HepG2 (cell line): ENCODE results near the gene AGBL3. TPM values are rescaled to one million over a fixed set of nuclear protein-coding genes. Genes with fewer than 3 reads are reported as not detected.

ENCODE experiments used
- CREB1 ChIP-seq, 2 experiments: fragments of 450-650 bp in 1 of 2; IDR thresholded peaks; 2 replicates each; pipeline ENCODE4 v1.6.1; 2016 to 2017; ENCODE audit warnings: control low read depth in 1 of 2, mild to moderate bottlenecking in 1 of 2, missing compliant biosample characterization in 1 of 2, missing genetic modification characterization in 1 of 2
- PCBP2 ChIP-seq: fragments of 200-400 bp; formaldehyde crosslinking; optimal IDR thresholded peaks from 2 replicates; pipeline ENCODE3; 2018; ENCODE audit warnings: low read length, low read depth; ENCODE audit not compliant: poor library complexity, severe bottlenecking
- SSRP1 ChIP-seq: IDR thresholded peaks from 2 replicates; pipeline ENCODE4 v1.6.1; 2016; ENCODE audit warnings: control low read depth
- ZFYVE20 ChIP-seq: sonication (generic); formaldehyde crosslinking; IDR thresholded peaks from 2 replicates; pipeline ENCODE4 v1.8.0; 2023; ENCODE audit warnings: low read depth, mild to moderate bottlenecking, moderate library complexity, missing genetic modification reagents, borderline replicate concordance
- ZNF207 ChIP-seq: fragments of 450-650 bp; IDR thresholded peaks from 2 replicates; pipeline ENCODE4 v1.6.1; 2016; ENCODE audit warnings: antibody characterized with exemption, borderline replicate concordance
- ZNF468 ChIP-seq: sonication (generic); formaldehyde crosslinking; IDR thresholded peaks from 2 replicates; pipeline ENCODE4 v1.8.0; 2022; ENCODE audit warnings: mild to moderate bottlenecking, moderate library complexity, missing genetic modification reagents
- ZNF589 ChIP-seq: sonication (generic); formaldehyde crosslinking; conservative IDR thresholded peaks from 2 replicates; pipeline ENCODE4 v1.8.0; 2022; ENCODE audit warnings: mild to moderate bottlenecking, moderate library complexity, missing genetic modification reagents
- ZNF788 ChIP-seq: sonication (generic); formaldehyde crosslinking; IDR thresholded peaks from 2 replicates; pipeline ENCODE4 v1.5.0; 2020; ENCODE audit warnings: mild to moderate bottlenecking, missing genetic modification reagents, borderline replicate concordance
- polyA plus RNA-seq, 8 experiments: library from polyadenylated mRNA; depleted of rRNA in 3 of 8; stranded (reverse) in 7 of 8; unstranded in 1 of 8; fragments of >200 nt; fragmentation: Illumina TruSeq in 4 of 8; extraction: Trizol in 4 of 8; gene quantifications; 2 replicates each; pipeline versions ENCODE4 v1.2.1 to v1.2.3, GENCODE V29; 2011 to 2016; ENCODE audit warnings: low read depth in 4 of 8, missing spikeins in 1 of 8, mixed read lengths in 1 of 8; ENCODE audit not compliant: insufficient read depth in 1 of 8
- total RNA-seq, 5 experiments: library from RNA; depleted of rRNA; stranded (reverse); fragments of >200 nt; fragmentation: Illumina TruSeq; extraction: Trizol; gene quantifications; 2 replicates each; pipeline ENCODE4 v1.2.3, GENCODE V29; 2016; ENCODE audit warnings: low read depth in 1 of 5
- TF ChIP-seq, protein P1 (sequence below): sonication (generic); formaldehyde crosslinking; IDR thresholded peaks from 2 replicates; pipeline ENCODE4 v1.4.0; 2020; ENCODE audit warnings: missing genetic modification reagents
- TF ChIP-seq, protein P2 (sequence below): sonication (generic); formaldehyde crosslinking; conservative IDR thresholded peaks from 2 replicates; pipeline ENCODE4 v1.8.0; 2022; ENCODE audit warnings: low read depth, missing genetic modification reagents
- TF ChIP-seq, protein P3 (sequence below): sonication (generic); formaldehyde crosslinking; IDR thresholded peaks from 2 replicates; pipeline ENCODE4 v1.4.0; 2020; ENCODE audit warnings: missing genetic modification reagents
- TF ChIP-seq, protein P4 (sequence below): sonication (generic); formaldehyde crosslinking; IDR thresholded peaks from 2 replicates; pipeline ENCODE4 v1.4.0; 2020; ENCODE audit warnings: missing genetic modification reagents
- TF ChIP-seq, protein P5 (sequence below): sonication (generic); formaldehyde crosslinking; IDR thresholded peaks from 2 replicates; pipeline ENCODE4 v1.8.0; 2022; ENCODE audit warnings: mild to moderate bottlenecking, missing genetic modification reagents, borderline replicate concordance

AGBL3 gene
- total and polyA plus RNA-seq, 2 of the 13 experiments (the other 11 are each of a cell fraction or from before 2014, with no cell fraction given), result 2.2 to 7.2 TPM

DNA sequence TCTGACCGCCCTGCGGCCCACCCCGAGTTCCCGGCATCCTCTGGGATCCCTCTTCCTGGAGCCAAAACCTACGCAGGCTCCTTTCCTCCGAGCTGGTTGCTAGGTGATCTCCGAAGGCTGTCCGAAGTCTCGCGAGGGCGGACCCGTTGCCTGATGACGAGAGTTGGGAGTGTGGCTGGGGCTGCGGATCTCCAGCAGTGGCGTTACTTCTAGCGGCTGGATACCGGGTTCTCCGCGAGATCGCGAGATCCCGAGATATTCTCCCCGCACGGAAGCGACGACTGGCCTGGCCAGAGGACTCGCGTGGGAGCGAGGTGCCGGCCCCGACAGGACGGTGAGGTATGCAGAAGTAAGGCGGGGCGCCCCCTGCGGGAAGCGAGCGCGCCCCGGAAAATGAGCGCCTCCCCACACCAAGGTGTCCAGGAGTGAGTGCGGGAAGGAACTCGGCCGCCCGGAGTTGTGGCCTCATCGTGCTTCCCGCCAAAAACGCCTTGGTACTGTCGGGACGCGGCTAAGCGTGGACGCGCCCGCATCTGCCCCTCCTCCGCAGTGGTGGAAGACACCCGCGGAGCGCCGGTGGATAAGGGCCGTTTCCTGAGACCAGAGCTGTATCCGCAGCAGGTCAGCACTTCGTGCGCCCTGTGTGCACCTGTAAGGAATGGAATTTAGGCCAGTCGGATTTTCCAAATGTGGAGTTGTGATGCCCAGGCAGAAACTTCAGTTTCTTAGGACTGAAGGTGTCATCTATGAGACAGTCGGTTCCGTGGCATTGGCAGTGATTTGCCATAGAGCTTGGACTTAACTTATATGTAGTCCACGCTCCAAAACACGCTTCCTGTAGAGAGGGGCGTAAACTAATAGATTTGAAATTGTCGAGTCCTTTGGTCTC lies at the start of gene AGBL3 (continued):
- TF ChIP-seq, protein P1, sequence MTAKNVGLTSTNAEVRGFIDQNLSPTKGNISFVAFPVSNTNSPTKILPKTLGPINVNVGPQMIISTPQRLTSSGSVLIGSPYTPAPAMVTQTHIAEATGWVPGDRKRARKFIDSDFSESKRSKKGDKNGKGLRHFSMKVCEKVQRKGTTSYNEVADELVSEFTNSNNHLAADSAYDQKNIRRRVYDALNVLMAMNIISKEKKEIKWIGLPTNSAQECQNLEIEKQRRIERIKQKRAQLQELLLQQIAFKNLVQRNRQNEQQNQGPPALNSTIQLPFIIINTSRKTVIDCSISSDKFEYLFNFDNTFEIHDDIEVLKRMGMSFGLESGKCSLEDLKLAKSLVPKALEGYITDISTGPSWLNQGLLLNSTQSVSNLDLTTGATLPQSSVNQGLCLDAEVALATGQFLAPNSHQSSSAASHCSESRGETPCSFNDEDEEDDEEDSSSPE, result peak; percentile 98
- TF ChIP-seq, protein P2, sequence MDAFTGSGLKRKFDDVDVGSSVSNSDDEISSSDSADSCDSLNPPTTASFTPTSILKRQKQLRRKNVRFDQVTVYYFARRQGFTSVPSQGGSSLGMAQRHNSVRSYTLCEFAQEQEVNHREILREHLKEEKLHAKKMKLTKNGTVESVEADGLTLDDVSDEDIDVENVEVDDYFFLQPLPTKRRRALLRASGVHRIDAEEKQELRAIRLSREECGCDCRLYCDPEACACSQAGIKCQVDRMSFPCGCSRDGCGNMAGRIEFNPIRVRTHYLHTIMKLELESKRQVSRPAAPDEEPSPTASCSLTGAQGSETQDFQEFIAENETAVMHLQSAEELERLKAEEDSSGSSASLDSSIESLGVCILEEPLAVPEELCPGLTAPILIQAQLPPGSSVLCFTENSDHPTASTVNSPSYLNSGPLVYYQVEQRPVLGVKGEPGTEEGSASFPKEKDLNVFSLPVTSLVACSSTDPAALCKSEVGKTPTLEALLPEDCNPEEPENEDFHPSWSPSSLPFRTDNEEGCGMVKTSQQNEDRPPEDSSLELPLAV, result no peak
- TF ChIP-seq, protein P3, sequence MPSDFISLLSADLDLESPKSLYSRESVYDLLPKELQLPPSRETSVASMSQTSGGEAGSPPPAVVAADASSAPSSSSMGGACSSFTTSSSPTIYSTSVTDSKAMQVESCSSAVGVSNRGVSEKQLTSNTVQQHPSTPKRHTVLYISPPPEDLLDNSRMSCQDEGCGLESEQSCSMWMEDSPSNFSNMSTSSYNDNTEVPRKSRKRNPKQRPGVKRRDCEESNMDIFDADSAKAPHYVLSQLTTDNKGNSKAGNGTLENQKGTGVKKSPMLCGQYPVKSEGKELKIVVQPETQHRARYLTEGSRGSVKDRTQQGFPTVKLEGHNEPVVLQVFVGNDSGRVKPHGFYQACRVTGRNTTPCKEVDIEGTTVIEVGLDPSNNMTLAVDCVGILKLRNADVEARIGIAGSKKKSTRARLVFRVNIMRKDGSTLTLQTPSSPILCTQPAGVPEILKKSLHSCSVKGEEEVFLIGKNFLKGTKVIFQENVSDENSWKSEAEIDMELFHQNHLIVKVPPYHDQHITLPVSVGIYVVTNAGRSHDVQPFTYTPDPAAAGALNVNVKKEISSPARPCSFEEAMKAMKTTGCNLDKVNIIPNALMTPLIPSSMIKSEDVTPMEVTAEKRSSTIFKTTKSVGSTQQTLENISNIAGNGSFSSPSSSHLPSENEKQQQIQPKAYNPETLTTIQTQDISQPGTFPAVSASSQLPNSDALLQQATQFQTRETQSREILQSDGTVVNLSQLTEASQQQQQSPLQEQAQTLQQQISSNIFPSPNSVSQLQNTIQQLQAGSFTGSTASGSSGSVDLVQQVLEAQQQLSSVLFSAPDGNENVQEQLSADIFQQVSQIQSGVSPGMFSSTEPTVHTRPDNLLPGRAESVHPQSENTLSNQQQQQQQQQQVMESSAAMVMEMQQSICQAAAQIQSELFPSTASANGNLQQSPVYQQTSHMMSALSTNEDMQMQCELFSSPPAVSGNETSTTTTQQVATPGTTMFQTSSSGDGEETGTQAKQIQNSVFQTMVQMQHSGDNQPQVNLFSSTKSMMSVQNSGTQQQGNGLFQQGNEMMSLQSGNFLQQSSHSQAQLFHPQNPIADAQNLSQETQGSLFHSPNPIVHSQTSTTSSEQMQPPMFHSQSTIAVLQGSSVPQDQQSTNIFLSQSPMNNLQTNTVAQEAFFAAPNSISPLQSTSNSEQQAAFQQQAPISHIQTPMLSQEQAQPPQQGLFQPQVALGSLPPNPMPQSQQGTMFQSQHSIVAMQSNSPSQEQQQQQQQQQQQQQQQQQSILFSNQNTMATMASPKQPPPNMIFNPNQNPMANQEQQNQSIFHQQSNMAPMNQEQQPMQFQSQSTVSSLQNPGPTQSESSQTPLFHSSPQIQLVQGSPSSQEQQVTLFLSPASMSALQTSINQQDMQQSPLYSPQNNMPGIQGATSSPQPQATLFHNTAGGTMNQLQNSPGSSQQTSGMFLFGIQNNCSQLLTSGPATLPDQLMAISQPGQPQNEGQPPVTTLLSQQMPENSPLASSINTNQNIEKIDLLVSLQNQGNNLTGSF, result no peak; the same call in 1 of the 2 replicates
- TF ChIP-seq, protein P4, sequence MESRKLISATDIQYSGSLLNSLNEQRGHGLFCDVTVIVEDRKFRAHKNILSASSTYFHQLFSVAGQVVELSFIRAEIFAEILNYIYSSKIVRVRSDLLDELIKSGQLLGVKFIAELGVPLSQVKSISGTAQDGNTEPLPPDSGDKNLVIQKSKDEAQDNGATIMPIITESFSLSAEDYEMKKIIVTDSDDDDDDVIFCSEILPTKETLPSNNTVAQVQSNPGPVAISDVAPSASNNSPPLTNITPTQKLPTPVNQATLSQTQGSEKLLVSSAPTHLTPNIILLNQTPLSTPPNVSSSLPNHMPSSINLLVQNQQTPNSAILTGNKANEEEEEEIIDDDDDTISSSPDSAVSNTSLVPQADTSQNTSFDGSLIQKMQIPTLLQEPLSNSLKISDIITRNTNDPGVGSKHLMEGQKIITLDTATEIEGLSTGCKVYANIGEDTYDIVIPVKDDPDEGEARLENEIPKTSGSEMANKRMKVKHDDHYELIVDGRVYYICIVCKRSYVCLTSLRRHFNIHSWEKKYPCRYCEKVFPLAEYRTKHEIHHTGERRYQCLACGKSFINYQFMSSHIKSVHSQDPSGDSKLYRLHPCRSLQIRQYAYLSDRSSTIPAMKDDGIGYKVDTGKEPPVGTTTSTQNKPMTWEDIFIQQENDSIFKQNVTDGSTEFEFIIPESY (CRISPR knock-in tag), result no peak; the same call in 1 of the 2 replicates
- TF ChIP-seq CREB1 (IDR thresholded peaks at IDR 0.05) (peak; percentile 51; the same call in 1 of the 2 replicates), CREB1 (CRISPR knock-in tag; IDR thresholded peaks at IDR 0.05) (peak; percentile 81), ZNF589 (CRISPR knock-in tag) (no peak; the same call in 1 of the 2 replicates), SSRP1 (peak; percentile 84; the same call in 1 of the 2 replicates), ZNF468 (CRISPR knock-in tag) (no peak), ZFYVE20 (CRISPR knock-in tag) (no peak), ZNF207 (no peak), ZNF788 (CRISPR knock-in tag) (no peak), PCBP2 (no peak)
- TF ChIP-seq, protein P5, sequence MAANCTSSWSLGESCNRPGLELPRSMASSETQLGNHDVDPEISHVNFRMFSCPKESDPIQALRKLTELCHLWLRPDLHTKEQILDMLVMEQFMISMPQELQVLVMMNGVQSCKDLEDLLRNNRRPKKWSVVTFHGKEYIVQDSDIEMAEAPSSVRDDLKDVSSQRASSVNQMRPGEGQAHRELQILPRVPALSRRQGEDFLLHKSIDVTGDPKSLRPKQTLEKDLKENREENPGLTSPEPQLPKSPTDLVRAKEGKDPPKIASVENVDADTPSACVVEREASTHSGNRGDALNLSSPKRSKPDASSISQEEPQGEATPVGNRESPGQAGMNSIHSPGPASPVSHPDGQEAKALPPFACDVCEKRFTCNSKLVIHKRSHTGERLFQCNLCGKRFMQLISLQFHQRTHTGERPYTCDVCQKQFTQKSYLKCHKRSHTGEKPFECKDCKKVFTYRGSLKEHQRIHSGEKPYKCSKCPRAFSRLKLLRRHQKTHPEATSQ (CRISPR knock-in tag), result no peak
